Immature natural killer cell (primary cell): Measurements from ENCODE around the gene MAMDC4. TPM values are rescaled to one million over a fixed set of nuclear protein-coding genes. Genes with fewer than 3 reads are reported as not detected.
A peak's percentile ranks its signal among the peaks of the same experiment; 100 is the strongest.

Source experiments
- DNase-seq, 3 donors: peaks; one replicate each; pipeline ENCODE4 v3.0.0; 2022; ENCODE audit warnings: mixed read lengths in 1 of 3
- H3K27ac Mint-ChIP-seq, 6 donors: one replicate each; pipeline ENCODE4 v1.8.0; 2020; ENCODE audit warnings: mixed read lengths in 6 of 6, mild to moderate bottlenecking in 5 of 6, inconsistent platforms in 4 of 6, moderate library complexity in 3 of 6
- H3K27me3 Mint-ChIP-seq, 3 donors: one replicate each; pipeline ENCODE4 v1.8.0; 2020 to 2021; ENCODE audit warnings: low read depth in 3 of 3, mild to moderate bottlenecking in 3 of 3, mixed read lengths in 3 of 3, moderate library complexity in 3 of 3, inconsistent platforms in 1 of 3
- H3K36me3 Mint-ChIP-seq, 3 donors: one replicate each; pipeline ENCODE4 v1.8.0; 2020; ENCODE audit warnings: mixed read lengths in 3 of 3, inconsistent platforms in 2 of 3, mild to moderate bottlenecking in 2 of 3
- H3K4me1 Mint-ChIP-seq, 2 donors: one replicate each; pipeline ENCODE4 v1.8.0; 2020; ENCODE audit warnings: inconsistent platforms in 2 of 2, mild to moderate bottlenecking in 2 of 2, mixed read lengths in 2 of 2, moderate library complexity in 1 of 2
- H3K4me3 Mint-ChIP-seq, 5 donors: one replicate each; pipeline ENCODE4 v1.8.0; 2020; ENCODE audit warnings: mild to moderate bottlenecking in 5 of 5, mixed read lengths in 5 of 5, inconsistent platforms in 3 of 5, moderate library complexity in 3 of 5
- H3K9me3 Mint-ChIP-seq, 6 donors: one replicate each; pipeline ENCODE4 v1.8.0; 2020; ENCODE audit warnings: mild to moderate bottlenecking in 6 of 6, mixed read lengths in 6 of 6, inconsistent platforms in 4 of 6, moderate library complexity in 3 of 6
- polyA plus RNA-seq, 3 donors: library from polyadenylated mRNA; unstranded; fragments of 300-500 nt; fragmentation: Illumina TruSeq; gene quantifications; one replicate each; pipeline ENCODE4 v1.2.3, GENCODE V29; 2021

The MAMDC4 gene
- polyA plus RNA-seq, 3 donors from 2014 or later: 0.19 TPM; not detected in 2

DNA sequence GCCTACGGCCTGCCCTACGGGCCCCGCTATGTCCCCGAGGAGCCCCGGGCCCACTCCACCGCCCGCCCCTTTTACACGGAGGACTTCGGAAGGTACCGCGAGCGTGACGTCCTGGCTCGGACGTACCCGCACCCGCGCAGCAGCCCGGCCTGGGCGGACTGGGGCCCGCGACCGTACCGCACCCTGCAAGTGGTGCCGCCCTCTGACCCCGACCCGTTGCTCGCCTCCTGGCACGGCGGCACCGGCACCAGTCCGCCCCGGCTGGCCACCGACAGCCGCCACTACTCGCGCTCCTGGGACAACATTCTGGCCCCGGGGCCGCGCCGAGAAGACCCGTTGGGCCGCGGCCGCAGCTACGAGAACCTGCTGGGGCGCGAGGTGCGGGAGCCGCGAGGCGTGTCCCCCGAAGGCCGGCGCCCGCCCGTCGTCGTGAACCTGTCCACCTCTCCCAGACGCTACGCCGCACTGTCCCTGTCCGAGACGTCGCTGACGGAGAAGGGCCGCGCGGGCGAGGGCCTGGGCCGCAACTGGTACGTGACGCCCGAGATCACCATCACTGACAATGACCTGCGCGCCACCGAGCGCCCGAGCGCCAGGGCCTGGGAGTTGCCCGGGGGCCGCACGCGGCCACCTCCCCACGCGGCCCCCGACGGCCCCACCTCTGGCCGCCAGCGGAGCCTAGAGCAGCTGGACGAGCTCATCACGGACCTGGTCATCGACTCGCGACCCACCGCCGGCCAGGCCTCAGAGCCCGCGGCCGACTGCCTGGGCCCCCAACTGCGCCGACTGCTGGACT is 6.5 kb upstream of the MAMDC4 start:
- DNase-seq: no peak
- Mint-ChIP-seq H3K9me3 (no peaks in the 10 kb centered on the region), H3K27ac (peak overlapping the region in 3 of 6 donors; percentile 39 to 65 (median 62)), H3K27me3 (peaks cover 30 to 50% (median 39%) of the 10 kb centered on the region in 3 donors), H3K36me3 (peaks cover 0 to 3% (median 0%) of the 10 kb centered on the region in 3 donors), H3K4me3 (peak overlapping the region in 4 of 5 donors; percentile 21 to 54 (median 52)), H3K4me1 (peaks cover 11 to 23% of the 10 kb centered on the region in 2 donors)

DNA sequence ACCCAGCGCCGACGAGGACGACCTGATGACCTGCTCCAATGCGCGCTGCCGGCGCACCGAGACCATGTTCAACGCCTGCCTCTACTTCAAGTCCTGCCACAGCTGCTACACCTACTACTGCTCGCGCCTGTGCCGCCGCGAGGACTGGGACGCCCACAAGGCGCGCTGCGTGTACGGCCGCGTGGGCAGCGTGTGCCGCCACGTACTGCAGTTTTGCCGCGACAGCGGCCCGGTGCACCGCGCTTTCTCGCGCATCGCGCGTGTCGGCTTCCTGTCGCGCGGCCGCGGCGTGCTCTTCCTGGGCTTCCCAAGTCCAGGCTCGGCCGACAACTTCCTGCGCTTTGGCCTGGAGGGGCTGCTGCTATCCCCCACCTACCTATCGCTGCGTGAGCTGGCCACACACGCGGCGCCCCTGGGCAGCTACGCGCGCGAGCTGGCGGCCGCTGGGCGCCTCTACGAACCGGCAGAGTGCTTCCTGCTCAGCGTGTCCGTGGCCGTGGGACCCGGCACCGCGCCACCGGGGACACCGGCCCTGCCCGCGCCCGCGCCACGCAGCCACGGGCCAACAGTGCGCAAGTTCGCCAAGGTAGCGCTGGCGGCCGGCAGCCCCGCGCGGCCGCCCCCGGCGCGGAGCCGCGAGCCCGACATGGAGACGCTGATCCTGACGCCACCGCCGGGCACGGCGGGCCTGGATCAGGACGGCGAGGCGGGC is 5.6 kb upstream of the MAMDC4 start:
- peaks cover 30 to 50% (median 39%) of the 10 kb centered on the region in 3 donors for H3K27me3 Mint-ChIP-seq
- no peak for DNase-seq
- peak overlapping the region in 3 of 6 donors; percentile 71 to 87 (median 74) for H3K27ac Mint-ChIP-seq
- peaks cover 11 to 23% of the 10 kb centered on the region in 2 donors for H3K4me1 Mint-ChIP-seq
- peak overlapping the region in 2 of 5 donors; percentile 21 to 55 for H3K4me3 Mint-ChIP-seq
- no peaks in the 10 kb centered on the region for H3K9me3 Mint-ChIP-seq
- H3K36me3 Mint-ChIP-seq: peaks cover 0 to 3% (median 0%) of the 10 kb centered on the region in 3 donors

GRCh38 chr9:136847088-136847825 is 4.9 kb upstream of the MAMDC4 start:
- H3K4me1 Mint-ChIP-seq: peaks cover 11 to 20% of the 10 kb centered on the region in 2 donors
- H3K36me3 Mint-ChIP-seq: peaks cover 0 to 3% (median 0%) of the 10 kb centered on the region in 3 donors
- peaks cover 30 to 49% (median 37%) of the 10 kb centered on the region in 3 donors for H3K27me3 Mint-ChIP-seq
- H3K9me3 Mint-ChIP-seq: no peaks in the 10 kb centered on the region
- H3K4me3 Mint-ChIP-seq: peak overlapping the region; percentile 87 to 93 (median 91)
- DNase-seq: no peak
- H3K27ac Mint-ChIP-seq: peak overlapping the region; percentile 77 to 95 (median 91)

GRCh38 chr9:136847826-136848392 is 4.2 kb upstream of the MAMDC4 start:
- no peaks in the 10 kb centered on the region for H3K9me3 Mint-ChIP-seq
- peak overlapping the region; percentile 87 to 93 (median 91) for H3K4me3 Mint-ChIP-seq
- H3K27ac Mint-ChIP-seq: peak overlapping the region; percentile 77 to 95 (median 91)
- H3K4me1 Mint-ChIP-seq: peaks cover 11 to 20% of the 10 kb centered on the region in 2 donors
- H3K27me3 Mint-ChIP-seq: peaks cover 30 to 46% (median 35%) of the 10 kb centered on the region in 3 donors
- peaks cover 0 to 3% (median 0%) of the 10 kb centered on the region in 3 donors for H3K36me3 Mint-ChIP-seq
- peak; percentile 80 to 86 (median 80) for DNase-seq

GRCh38 chr9:136848393-136849037 is 3.6 kb upstream of the MAMDC4 start:
- peaks cover 27 to 44% (median 35%) of the 10 kb centered on the region in 3 donors for H3K27me3 Mint-ChIP-seq
- peak in 2 of 3 donors; percentile 35 to 36 for DNase-seq
- H3K9me3 Mint-ChIP-seq: no peaks in the 10 kb centered on the region
- peaks cover 0 to 3% (median 0%) of the 10 kb centered on the region in 3 donors for H3K36me3 Mint-ChIP-seq
- H3K27ac Mint-ChIP-seq: peak overlapping the region in 4 of 6 donors; percentile 85 to 92 (median 88)
- peaks cover 9 to 18% of the 10 kb centered on the region in 2 donors for H3K4me1 Mint-ChIP-seq
- H3K4me3 Mint-ChIP-seq: peak overlapping the region; percentile 79 to 93 (median 87)

DNA sequence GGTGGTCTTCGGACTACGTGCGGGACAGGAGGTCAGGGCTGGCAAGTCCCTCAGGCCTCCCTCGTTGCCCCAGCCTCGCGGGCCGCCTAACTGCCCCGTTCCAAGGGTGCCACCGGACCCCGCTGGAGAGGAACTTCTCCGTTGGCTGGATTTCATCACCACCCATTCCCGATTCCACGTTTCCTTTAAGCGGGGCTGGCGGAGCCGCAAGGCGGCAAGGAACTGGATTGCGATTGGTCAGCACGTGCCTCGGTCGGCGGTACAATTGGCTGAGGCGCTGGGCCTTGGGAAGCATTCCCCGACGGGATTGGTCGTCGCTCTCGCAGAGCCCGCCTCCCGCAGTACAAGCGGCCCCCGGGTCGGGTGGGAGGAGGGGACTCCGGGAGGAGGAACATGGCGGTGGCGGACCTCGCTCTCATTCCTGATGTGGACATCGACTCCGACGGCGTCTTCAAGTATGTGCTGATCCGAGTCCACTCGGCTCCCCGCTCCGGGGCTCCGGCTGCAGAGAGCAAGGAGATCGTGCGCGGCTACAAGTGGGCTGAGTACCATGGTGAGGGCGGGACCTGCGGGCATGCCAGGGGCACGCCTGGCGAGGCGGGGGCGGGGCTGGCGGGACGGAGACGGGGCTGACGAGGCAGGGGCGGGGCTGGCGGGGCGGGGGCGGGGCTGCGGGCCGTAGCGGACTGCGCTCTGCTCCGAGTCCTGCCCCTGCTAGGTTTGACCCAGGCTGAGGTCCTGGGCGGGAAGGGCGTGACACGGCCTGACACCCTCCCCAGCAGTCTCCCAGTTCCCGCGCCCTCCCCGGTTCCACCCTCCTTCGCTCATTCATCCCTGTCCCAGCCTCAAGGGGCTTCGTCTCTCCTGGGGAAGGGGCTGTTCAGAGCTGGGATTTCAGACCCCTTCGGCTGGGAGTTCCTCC is 2.8 kb upstream of the MAMDC4 start, which contains the start of gene PHPT1:
TSS of gene PHPT1 (plus strand) at position 372 of the 922 bp plus-strand sequence. CDS start at position 394, 22 bp downstream.
- H3K27ac Mint-ChIP-seq: peak within 1 kb of the TSS; percentile 55 to 92 (median 90)
- peak; percentile 98 for DNase-seq
- H3K4me1 Mint-ChIP-seq: peaks cover 7 to 15% of the 10 kb centered on the region in 2 donors

GRCh38 chr9:136849960-136850865 is 1.9 kb upstream of the MAMDC4 start:
- Mint-ChIP-seq H3K27me3 (peaks cover 21 to 36% (median 28%) of the 10 kb centered on the region in 3 donors), H3K9me3 (no peaks in the 10 kb centered on the region), H3K36me3 (peaks cover 0 to 3% (median 0%) of the 10 kb centered on the region in 3 donors), H3K4me1 (peaks cover 7 to 13% of the 10 kb centered on the region in 2 donors), H3K27ac (peak overlapping the region in 5 of 6 donors; percentile 40 to 92 (median 75)), H3K4me3 (peak overlapping the region; percentile 73 to 93 (median 87))
- DNase-seq: no peak

More for the DNA sequence above, 2.8 kb upstream of the MAMDC4 start, which contains the start of gene PHPT1:
- peaks cover 0 to 3% (median 0%) of the 10 kb centered on the region in 3 donors for H3K36me3 Mint-ChIP-seq
- H3K9me3 Mint-ChIP-seq: no peaks in the 10 kb centered on the region
- H3K4me3 Mint-ChIP-seq: peak within 1 kb of the TSS; percentile 87 to 93 (median 89)
- H3K27me3 Mint-ChIP-seq: peaks cover 23 to 39% (median 31%) of the 10 kb centered on the region in 3 donors

GRCh38 chr9:136850866-136851775 is 1.0 kb upstream of the MAMDC4 start:
- no peaks in the 10 kb centered on the region for H3K9me3 Mint-ChIP-seq
- H3K4me3 Mint-ChIP-seq: no peak overlapping the region
- no peak for DNase-seq
- H3K27ac Mint-ChIP-seq: peak overlapping the region in 1 of 6 donors; percentile 60
- H3K36me3 Mint-ChIP-seq: peaks cover 0 to 3% (median 0%) of the 10 kb centered on the region in 3 donors
- H3K27me3 Mint-ChIP-seq: peaks cover 18 to 31% (median 23%) of the 10 kb centered on the region in 3 donors
- peaks cover 7 to 12% of the 10 kb centered on the region in 2 donors for H3K4me1 Mint-ChIP-seq

- H3K27me3 Mint-ChIP-seq: peaks cover 8 to 18% (median 16%) of the 10 kb centered on the region in 3 donors
- no peaks in the 10 kb centered on the region for H3K9me3 Mint-ChIP-seq
- H3K36me3 Mint-ChIP-seq: no peaks in the 10 kb centered on the region
- no peak for DNase-seq
- H3K27ac Mint-ChIP-seq: no peak overlapping the region
- no peak overlapping the region for H3K4me3 Mint-ChIP-seq
- H3K4me1 Mint-ChIP-seq: peaks cover 2 to 7% of the 10 kb centered on the region in 2 donors
These were observed 784 bp downstream of the MAMDC4 start for GRCh38 chr9:136852664-136853595.
